ENCODE data around the gene PARVA.

GRCh38 chr11:12560362-12560761 is 183.0 kb downstream of the PARVA start:
- no peak for TF ChIP-seq RAD21 (IDR thresholded peaks at IDR 0.05; ENCODE audit: low read depth)
- TF ChIP-seq EP300 (IDR thresholded peaks at IDR 0.05; ENCODE audit: borderline replicate concordance): no peak
- no peak for TF ChIP-seq CEBPB (IDR thresholded peaks at IDR 0.05)
- no peak for TF ChIP-seq TAF1 (IDR thresholded peaks at IDR 0.05; ENCODE audit: low read depth)
- TF ChIP-seq USF1 (IDR thresholded peaks at IDR 0.05): no peak
- no peak for TF ChIP-seq ZBTB7A (IDR thresholded peaks at IDR 0.05; ENCODE audit: low read depth)
- no peak for TF ChIP-seq CREB1 (IDR thresholded peaks at IDR 0.05; ENCODE audit: low read depth)
- no peak for TF ChIP-seq REST (IDR thresholded peaks at IDR 0.05; ENCODE audit: low read depth)
- TF ChIP-seq MAX (IDR thresholded peaks at IDR 0.05): no peak
- no peak for TF ChIP-seq TCF12 (IDR thresholded peaks at IDR 0.05; ENCODE audit: low read depth)
- TF ChIP-seq YY1 (IDR thresholded peaks at IDR 0.05; ENCODE audit: low read depth): no peak
- TF ChIP-seq FOXM1 (IDR thresholded peaks at IDR 0.05; ENCODE audit: borderline replicate concordance, low read depth): no peak

Data from Ishikawa (cell line).